Hepatocyte (in vitro differentiated cells): ENCODE data around the gene GMDS. TPM values are rescaled to one million over a fixed set of nuclear protein-coding genes. Genes with fewer than 3 reads are reported as not detected.

Experiments
- DNase-seq: peaks from one replicate; pipeline ENCODE4 v3.0.0-alpha.2; 2016; ENCODE audit warnings: low spot score
- H2AFZ ChIP-seq: fragments of 200-600 bp; sonication (generic); 2 replicates; pipeline ENCODE4 v1.6.0; 2016; ENCODE audit warnings: antibody characterized with exemption, mild to moderate bottlenecking
- H3K27ac ChIP-seq: fragments of 200-600 bp; sonication (generic); 2 replicates; pipeline ENCODE4 v1.5.1; 2016; ENCODE audit warnings: mild to moderate bottlenecking
- H3K27me3 ChIP-seq: fragments of 200-600 bp; sonication (generic); 2 replicates; pipeline ENCODE4 v1.6.1; 2016
- H3K36me3 ChIP-seq: fragments of 200-600 bp; sonication (generic); replicated peaks from 2 replicates; pipeline ENCODE4 v1.5.1; 2016; ENCODE audit warnings: low read depth; ENCODE audit not compliant: insufficient read depth
- H3K4me1 ChIP-seq: fragments of 200-600 bp; sonication (generic); 2 replicates; pipeline ENCODE4 v1.5.1; 2016; ENCODE audit warnings: mild to moderate bottlenecking, moderate library complexity; ENCODE audit not compliant: insufficient read depth
- H3K4me2 ChIP-seq: fragments of 200-600 bp; sonication (generic); 2 replicates; pipeline ENCODE4 v1.6.0; 2016
- H3K4me3 ChIP-seq: fragments of 200-600 bp; sonication (generic); 2 replicates; pipeline ENCODE4 v1.5.1; 2016; ENCODE audit warnings: mild to moderate bottlenecking
- H3K79me2 ChIP-seq: fragments of 200-600 bp; sonication (generic); 2 replicates; pipeline ENCODE4 v1.6.0; 2017; ENCODE audit warnings: mild to moderate bottlenecking
- H3K9me2 ChIP-seq: fragments of 200-600 bp; sonication (generic); replicated peaks from 2 replicates; pipeline ENCODE4 v1.6.0; 2017; ENCODE audit warnings: mild to moderate bottlenecking; ENCODE audit not compliant: insufficient read depth
- H3K9me3 ChIP-seq: fragments of 200-600 bp; sonication (generic); 2 replicates; pipeline ENCODE4 v1.5.1; 2016; ENCODE audit warnings: low read depth, mild to moderate bottlenecking
- H4K20me1 ChIP-seq: fragments of 200-600 bp; sonication (generic); 2 replicates; pipeline ENCODE4 v1.6.0; 2016; ENCODE audit warnings: mild to moderate bottlenecking; ENCODE audit not compliant: insufficient read depth, poor library complexity, severe bottlenecking
- CTCF ChIP-seq: fragments of 200-600 bp; sonication (generic); IDR thresholded peaks from 2 replicates; pipeline ENCODE4 v1.5.1; 2016; ENCODE audit warnings: antibody characterized with exemption, mild to moderate bottlenecking; ENCODE audit not compliant: poor library complexity
- EZH2 ChIP-seq: fragments of 200-600 bp; sonication (generic); IDR thresholded peaks from 2 replicates; pipeline ENCODE4 v1.6.1; 2016; ENCODE audit warnings: antibody characterized with exemption, mild to moderate bottlenecking, borderline replicate concordance
- EZH2phosphoT487 ChIP-seq: fragments of 200-600 bp; sonication (generic); IDR thresholded peaks from one replicate; pipeline ENCODE4 v1.6.1; 2018; ENCODE audit warnings: antibody characterized with exemption, mild to moderate bottlenecking, low read depth, moderate library complexity; ENCODE audit not compliant: unreplicated experiment, severe bottlenecking
- WGBS: methylation state at CpG from one replicate; pipeline ENCODE4 v1.1.6; 2016; ENCODE audit warnings: low lambda C conversion rate; ENCODE audit errors: missing lambda C conversion rate; 5-methylcytosine and 5-hydroxymethylcytosine counted together
- polyA plus RNA-seq: library from polyadenylated mRNA; unstranded; fragments of >200 nt; fragmentation: Nextera tagmentation; extraction: Ambion mirVana; gene quantifications from 2 replicates; pipeline ENCODE4 v1.2.1, GENCODE V29; 2016
- total RNA-seq: library from RNA; depleted of rRNA; stranded (reverse); fragments of >200 nt; gene quantifications from 2 replicates; pipeline ENCODE4 v1.2.3, GENCODE V29; 2014

Gene GMDS
- total and polyA plus RNA-seq, 2 experiments from 2014 or later, result 20.7 to 32.6 TPM

- no peak overlapping the region for H3K4me3 ChIP-seq
- no peak overlapping the region for H2AFZ ChIP-seq
- no peak for TF ChIP-seq CTCF
- TF ChIP-seq EZH2phosphoT487, result no peak
- no peak for TF ChIP-seq EZH2
- H3K4me2 ChIP-seq, result no peak overlapping the region
- H3K4me1 ChIP-seq, result no peaks in the 10 kb centered on the region
- H3K79me2 ChIP-seq, result no peaks in the 10 kb centered on the region
- DNase-seq, result no peak
- 92% methylated on average over 3 of the region's 3 CpGs for WGBS
- H3K9me2 ChIP-seq, result no peaks in the 10 kb centered on the region
- no peak overlapping the region for H3K27ac ChIP-seq
- H3K9me3 ChIP-seq, result no peaks in the 10 kb centered on the region
- no peaks in the 10 kb centered on the region for H4K20me1 ChIP-seq
- H3K27me3 ChIP-seq, result no peaks in the 10 kb centered on the region
- H3K36me3 ChIP-seq, result no peaks in the 10 kb centered on the region
Observed at GRCh38 chr6:1895721-1896120, 349.7 kb downstream of the GMDS start.

- 88% methylated on average over 6 of the region's 6 CpGs for WGBS
- no peak overlapping the region for H3K4me2 ChIP-seq
Observed at GRCh38 chr6:1894954-1895353, 350.5 kb downstream of the GMDS start.

GRCh38 chr6:1893470-1894130 lies 351.8 kb downstream of the GMDS start:
- Histone ChIP-seq H3K4me2 (no peak overlapping the region), H4K20me1 (no peaks in the 10 kb centered on the region), H3K4me3 (no peak overlapping the region), H3K27me3 (no peaks in the 10 kb centered on the region), H2AFZ (no peak overlapping the region), H3K9me3 (no peaks in the 10 kb centered on the region), H3K79me2 (no peaks in the 10 kb centered on the region), H3K27ac (no peak overlapping the region), H3K9me2 (no peaks in the 10 kb centered on the region), H3K36me3 (no peaks in the 10 kb centered on the region), H3K4me1 (no peaks in the 10 kb centered on the region)
- WGBS, result 62% methylated on average over 11 of the region's 11 CpGs
- DNase-seq, result no peak
- peak; percentile 6 for TF ChIP-seq CTCF
- no peak for TF ChIP-seq EZH2phosphoT487

More at GRCh38 chr6:1894954-1895353, 350.5 kb downstream of the GMDS start:
- no peak for TF ChIP-seq CTCF
- H3K4me1 ChIP-seq, result no peaks in the 10 kb centered on the region
- H3K27me3 ChIP-seq, result no peaks in the 10 kb centered on the region
- no peak overlapping the region for H2AFZ ChIP-seq
- no peaks in the 10 kb centered on the region for H3K9me2 ChIP-seq
- no peak overlapping the region for H3K4me3 ChIP-seq
- H3K9me3 ChIP-seq, result no peaks in the 10 kb centered on the region
- no peaks in the 10 kb centered on the region for H3K36me3 ChIP-seq
- no peaks in the 10 kb centered on the region for H4K20me1 ChIP-seq
- H3K27ac ChIP-seq, result no peak overlapping the region
- no peaks in the 10 kb centered on the region for H3K79me2 ChIP-seq
- DNase-seq, result no peak

- H3K79me2 ChIP-seq, result no peaks in the 10 kb centered on the region
- no peak overlapping the region for H3K27ac ChIP-seq
- no peaks in the 10 kb centered on the region for H3K9me3 ChIP-seq
- H3K4me2 ChIP-seq, result no peak overlapping the region
- H3K27me3 ChIP-seq, result no peaks in the 10 kb centered on the region
- DNase-seq, result no peak
- 88% methylated on average over 6 of the region's 6 CpGs for WGBS
- no peak overlapping the region for H3K4me3 ChIP-seq
- TF ChIP-seq EZH2phosphoT487, result no peak
- no peak for TF ChIP-seq CTCF
- no peak for TF ChIP-seq EZH2
- H2AFZ ChIP-seq, result no peak overlapping the region
- H3K4me1 ChIP-seq, result no peaks in the 10 kb centered on the region
- no peaks in the 10 kb centered on the region for H3K9me2 ChIP-seq
- H4K20me1 ChIP-seq, result no peaks in the 10 kb centered on the region
- no peaks in the 10 kb centered on the region for H3K36me3 ChIP-seq
Observed at GRCh38 chr6:1892716-1893115, 352.7 kb downstream of the GMDS start.
